GM19372 (cell line): ENCODE measurements around the gene GCNT2.
"Not testable (repeated sequence)": the region's sequence is repeated elsewhere in the genome, so short reads cannot be mapped to it uniquely, and the experiment has no call there.

Experiments used
- ATAC-seq: cut with Tn5 transposase; IDR thresholded peaks from one replicate; pipeline ENCODE4 v1.9.1; 2021; ENCODE audit warnings: mild to moderate bottlenecking, low read depth, moderate library complexity; ENCODE audit not compliant: unreplicated experiment

Gene GCNT2

DNA sequence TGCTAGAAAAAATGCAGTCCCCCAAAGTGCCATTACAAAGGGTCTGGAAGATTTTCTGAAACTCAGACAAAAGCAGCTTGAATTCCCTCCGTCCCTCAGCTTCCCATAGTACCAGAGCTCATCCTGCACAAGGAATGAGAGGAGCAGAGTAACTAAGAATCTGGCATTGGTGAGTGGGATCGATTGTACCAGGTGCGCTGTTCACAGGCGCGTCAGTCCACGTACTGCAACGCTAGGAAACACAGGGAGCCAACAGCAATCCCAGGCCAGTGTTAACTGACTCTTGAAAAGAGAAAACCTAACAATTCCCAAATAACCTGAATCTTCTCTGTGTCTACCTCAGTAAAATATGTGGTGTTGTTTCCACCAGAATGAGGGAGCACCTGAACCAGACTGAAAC lies 77.9 kb downstream of the GCNT2 start:
- no peak for ATAC-seq

DNA sequence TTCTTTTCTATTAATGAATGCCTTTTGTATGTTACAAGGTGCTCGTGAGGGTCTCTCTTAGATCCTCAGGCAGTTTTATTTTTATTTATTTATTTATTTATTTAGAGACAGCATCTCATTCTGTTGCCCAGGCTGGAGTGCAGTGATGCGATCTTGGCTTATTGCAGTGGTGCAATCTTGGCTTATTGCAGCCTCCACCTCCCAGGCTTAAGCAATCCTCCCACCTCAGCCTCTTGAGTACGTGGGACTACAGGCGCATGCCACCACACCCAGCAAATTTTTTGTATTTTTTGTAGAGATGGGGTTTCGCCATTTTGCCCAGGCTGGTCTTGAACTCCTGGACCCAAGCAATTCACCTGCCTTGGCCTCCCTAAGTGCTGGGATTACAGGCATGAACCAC lies 79.5 kb downstream of the GCNT2 start:
- not testable (repeated sequence) for ATAC-seq

DNA sequence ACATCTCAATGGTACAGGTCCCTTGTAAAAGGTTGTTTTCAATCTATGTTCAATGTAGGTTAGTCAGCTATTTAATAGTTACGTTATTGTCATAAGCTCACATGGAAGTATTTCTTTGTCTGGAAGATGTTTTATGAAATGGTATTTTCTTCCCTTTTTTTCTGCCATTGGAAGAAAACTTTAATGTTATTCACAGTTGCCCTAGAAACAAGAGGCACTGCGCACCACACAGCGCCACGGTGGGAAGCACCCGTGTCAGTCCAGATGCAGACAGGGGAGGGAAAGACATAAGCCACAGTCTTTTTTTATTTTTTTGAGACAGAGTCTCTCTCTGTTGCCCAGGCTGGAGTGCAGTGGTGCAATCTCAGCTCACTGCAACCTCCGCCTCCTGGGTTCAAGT lies 82.1 kb downstream of the GCNT2 start:
- no peak for ATAC-seq

DNA sequence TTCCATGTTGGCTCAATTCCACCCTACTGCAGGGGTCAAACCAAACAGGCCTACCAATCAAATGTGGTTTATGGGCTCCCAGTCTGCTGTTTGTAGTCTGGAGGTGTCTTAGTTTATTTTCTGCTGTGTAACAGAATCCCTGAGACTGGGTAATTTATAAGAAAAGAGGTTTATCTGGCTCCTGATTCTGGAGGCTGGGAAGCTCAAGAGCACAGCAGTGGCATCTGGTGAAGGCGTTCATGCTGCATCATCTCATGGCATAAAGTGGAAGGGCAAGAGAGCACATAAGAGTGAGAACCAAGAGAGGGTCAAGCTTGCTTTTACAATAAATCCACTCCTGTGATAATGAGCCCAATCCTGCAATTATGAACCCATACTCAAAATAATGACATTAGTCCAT lies 87.9 kb downstream of the GCNT2 start:
- no peak for ATAC-seq

DNA sequence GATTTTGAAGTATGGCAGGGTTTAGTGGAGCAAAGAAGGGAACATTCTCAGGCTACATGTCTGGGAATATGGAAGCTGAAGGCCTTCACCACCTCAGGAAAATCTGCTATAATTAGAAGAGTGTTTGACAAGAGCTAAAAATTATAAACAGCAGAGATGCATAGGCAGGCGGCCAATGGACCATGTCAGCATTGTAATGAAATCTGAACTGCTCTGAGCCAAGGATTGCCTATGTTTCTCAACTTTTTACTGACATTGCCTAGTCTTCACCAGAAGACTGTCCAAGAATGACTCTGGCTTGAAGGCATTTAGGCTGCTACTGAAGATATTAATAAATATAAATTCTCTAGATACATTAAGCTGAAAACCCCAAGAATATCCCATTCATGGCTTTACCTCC lies 89.1 kb downstream of the GCNT2 start:
- ATAC-seq = no peak

DNA sequence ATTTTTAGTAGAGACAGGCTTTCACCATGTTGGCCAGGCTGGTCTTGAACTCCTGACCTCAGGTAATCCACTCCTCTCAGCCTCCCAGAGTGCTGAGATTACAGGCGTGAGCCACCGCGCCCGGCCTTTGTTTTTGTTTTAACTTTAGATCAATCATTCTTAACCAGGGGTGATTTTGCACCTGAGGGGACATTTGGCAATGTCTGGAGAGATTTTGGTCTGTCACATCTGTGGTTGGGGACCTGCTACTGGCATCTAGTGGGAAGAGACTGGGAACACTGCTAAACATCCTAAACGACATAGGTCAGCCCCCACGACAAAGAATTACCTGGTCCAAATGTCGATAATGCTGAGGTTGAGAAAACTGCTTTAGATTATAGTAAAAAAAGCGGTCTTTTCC lies 91.0 kb downstream of the GCNT2 start:
- no peak for ATAC-seq

DNA sequence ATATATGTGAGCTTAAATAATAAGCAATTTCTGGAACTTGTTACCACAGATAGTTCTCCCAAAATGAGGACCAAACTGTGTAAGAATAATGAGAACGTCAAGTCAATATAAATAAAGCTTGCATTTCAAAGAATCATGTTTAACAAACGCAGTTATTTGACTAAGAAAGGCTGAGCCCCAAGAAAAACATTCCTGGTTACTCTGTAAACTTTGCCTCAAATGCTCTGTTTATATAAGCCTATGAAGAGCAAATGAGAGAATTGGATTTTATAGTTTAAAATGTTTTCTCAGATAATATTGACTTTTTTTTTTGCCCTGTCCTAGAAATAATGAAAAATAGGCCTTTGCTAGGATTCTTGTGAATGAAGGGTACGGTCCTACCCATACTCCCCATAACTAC lies 91.9 kb downstream of the GCNT2 start:
- ATAC-seq = no peak

DNA sequence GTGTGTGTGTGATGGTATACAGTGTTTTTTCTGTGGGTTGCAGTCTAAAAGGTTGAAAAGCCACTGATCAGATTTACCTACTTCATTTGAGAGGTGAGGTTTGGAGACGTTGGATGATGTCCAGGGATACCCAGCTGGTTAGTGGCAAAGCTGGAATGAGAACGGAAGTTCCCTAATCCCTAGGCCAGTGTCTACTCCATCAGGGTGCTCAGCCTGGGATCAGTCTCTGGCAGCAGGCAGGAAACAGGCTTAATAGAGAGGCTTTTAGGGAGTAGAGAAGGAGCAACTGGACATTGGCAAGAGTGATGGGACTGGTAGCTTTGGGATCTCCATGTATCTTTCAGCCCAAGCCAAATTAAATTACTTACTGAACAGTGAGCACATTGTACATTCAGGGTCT lies 92.6 kb downstream of the GCNT2 start:
- no peak for ATAC-seq

DNA sequence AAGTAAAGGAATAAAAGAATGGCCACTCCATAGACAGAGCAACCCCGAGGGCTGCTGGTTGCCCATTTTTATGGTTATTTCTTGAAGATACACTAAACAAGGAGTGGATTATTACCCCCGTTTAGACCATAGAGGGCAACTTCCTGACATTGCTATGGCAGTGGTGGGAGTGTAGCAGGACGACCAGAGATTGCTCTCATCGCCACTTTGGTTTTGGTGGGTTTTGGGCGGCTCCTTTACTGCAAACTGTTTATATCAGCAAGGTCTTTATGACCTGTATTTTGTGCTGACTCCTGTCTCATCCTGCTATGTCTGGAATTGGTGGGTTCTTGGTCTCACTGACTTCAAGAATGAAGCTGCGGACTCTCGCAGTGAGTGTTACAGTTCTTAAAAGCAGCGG lies 94.5 kb downstream of the GCNT2 start:
- ATAC-seq = no peak

DNA sequence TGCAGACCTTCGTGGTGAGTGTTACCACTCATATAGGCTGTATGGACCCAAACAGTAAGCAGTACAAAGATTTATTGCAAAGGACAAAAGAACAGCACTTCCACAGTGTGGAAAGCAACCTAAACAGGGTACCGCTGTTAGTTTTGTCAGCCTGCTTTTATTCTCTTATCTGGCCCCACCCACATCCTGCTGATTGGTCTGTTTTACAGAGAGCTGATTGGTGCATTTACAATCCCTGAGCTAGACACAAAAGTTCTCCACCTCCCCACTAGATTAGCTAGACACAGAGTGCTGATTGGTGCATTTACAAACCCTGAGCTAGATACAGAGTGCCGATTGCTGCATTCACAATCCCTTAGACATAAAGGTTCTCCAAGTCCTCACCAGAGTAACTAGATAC lies 95.1 kb downstream of the GCNT2 start:
- not testable (repeated sequence) for ATAC-seq

DNA sequence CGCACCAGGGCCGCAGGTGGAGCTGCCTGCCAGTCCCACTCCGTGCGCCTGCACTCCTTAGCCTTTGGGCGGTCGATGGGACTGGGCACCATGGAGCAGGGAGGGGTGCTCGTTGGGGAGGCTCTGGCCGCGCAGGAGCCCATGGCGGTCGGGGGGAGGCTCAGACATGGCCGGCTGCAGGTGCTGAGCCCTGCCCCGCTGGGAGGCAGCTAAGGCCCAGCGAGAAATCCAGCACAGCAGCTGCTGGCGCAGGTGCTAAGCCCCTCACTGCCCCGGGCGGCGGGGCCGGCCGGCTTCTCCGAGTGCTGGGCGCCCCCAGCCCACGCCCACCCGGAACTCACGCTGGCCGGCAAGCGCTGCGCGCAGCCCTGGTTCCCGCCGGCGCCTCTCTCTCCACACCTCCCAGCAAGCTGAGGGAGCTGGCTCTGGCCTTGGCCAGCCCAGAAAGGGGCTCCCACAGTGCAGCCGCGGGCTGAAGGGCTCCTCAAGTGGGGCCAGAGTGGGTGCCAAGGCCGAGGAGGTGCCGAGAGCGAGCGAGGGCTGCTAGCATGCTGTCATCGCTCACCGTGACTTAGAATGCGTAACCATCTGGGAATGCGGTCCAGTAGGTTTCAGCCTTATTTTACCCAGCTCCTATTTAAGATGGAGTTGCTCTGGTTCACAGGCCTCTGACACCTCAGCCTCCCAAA lies 96.0 kb downstream of the GCNT2 start:
- ATAC-seq = no peak

DNA sequence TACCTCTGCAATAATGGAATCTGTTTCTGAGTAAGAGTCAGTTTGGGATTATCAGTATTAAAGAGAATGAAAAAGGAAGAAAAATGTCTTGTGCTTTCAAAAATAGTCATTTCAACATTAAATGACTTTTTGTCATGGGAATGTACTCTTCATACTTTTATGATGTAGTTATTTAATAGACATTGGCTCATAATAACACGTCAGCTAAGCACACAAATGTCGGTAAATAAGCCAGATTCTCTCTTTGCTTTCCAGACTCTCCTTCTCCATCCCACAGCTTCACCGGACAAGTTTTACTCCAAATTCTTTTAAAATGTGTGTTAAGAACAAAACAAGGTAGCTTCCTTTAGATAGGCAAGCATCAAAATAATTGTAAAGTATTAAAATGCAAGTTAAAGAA lies 97.3 kb downstream of the GCNT2 start:
- ATAC-seq = no peak

DNA sequence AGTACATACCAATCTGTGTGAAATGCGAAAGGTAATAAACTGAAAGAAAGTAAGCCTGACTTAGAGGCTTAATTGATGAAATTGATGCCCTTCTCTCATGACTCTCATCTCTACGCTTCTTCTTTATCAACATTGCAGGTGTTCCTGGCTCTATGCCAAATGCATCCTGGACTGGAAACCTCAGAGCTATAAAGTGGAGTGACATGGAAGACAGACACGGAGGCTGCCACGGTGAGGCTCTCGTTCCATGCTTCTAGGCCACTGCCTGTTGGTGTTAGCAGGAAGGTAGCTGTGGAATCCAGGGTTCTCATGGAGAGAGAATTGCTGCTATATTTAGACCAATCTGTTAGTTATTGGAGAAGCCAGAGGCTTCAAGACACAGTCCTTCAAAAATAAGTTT lies 100.1 kb downstream of the GCNT2 start:
- no peak for ATAC-seq

DNA sequence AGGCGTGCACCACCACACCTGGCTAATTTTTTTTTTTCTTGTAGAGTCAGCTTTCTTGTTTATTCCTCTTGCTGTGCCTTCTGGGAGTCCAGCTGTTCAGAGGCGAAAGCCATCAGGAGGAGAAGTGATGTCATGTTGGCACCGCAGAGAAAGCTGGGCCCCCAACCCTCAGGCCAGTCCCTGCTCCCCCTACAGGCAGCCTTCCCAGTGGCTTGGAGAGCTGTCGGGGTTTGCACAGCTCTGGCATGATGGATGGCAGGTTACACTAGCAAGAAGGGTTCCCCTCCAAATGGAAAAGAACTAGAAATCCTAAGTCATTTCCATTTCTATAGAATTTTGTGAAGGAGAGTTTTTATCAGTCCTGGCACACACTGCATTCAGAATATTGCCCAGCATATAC lies 100.7 kb downstream of the GCNT2 start:
- ATAC-seq = no peak

DNA sequence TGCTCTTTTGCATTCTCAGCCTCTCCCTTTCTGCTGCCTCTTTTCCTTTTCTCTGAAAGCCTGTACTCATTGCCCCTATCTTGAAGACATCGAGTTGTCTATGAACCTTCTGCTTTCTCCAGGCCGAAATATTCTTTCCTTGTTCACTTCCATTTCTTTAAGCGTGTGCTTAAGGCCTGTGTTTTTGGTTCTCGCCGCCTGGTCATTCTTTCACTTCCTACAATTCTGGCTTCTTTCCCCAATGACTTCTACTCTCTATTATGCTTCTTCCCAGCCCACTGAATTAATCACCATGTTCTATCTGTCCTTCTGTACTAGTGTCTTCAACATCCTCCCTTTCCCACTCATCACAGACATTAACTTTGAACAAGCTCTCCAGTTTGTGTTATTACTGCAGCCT lies 103.7 kb downstream of the GCNT2 start:
- no peak for ATAC-seq

DNA sequence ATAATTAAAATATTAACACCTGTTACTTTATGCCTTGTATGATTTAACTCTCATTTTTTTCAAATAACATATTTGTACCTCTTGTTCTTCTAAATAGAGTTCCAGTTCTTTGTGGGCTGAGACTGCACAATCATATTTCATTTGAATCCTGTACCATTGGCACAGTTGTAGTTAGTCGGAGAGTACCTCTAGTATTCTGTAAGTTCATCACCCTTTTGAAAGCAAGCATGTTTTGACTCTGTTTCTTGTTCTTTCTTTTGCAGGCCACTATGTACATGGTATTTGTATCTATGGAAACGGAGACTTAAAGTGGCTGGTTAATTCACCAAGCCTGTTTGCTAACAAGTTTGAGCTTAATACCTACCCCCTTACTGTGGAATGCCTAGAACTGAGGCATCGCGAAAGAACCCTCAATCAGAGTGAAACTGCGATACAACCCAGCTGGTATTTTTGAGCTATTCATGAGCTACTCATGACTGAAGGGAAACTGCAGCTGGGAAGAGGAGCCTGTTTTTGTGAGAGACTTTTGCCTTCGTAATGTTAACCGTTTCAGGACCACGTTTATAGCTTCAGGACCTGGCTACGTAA lies 105.1 kb downstream of the GCNT2 start:
- ATAC-seq = no peak

DNA sequence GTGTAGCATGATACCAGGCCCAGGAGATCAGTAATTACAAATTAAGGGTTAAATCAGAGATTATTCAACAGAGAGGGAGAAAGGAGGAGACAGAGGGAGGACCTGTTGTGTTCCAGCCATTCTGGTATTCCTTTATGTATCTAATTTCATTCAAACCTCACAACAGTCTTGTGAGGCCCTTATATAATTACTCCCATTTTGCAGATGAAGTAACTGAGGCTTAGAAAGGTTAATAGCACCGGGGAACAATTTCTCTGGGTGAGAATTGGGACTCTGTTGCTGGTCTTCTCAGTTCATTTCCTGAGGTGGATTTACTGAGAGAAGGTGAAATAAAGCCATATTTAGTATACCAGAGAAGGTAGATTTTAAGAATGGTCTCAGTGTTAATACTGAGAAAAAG lies 106.6 kb downstream of the GCNT2 start:
- no peak for ATAC-seq

DNA sequence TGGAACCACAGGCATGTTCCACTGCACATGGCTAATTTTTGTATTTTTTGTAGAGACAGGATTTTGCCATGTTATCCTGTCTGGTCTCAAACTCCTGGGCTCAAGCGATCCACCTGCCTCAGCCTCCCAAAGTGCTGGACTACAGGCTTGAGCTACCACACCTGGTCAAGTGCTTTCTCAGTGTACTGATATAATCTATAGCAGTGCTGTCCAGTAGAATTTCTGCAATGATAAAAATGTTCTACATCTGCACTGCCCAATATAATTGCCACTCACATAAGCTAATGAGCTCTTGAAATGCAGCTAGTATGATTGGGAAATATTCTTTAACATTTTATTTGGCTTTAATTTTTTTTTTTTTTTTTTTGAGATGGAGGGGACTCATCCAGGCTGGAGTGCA lies 109.0 kb downstream of the GCNT2 start:
- ATAC-seq = no peak

DNA sequence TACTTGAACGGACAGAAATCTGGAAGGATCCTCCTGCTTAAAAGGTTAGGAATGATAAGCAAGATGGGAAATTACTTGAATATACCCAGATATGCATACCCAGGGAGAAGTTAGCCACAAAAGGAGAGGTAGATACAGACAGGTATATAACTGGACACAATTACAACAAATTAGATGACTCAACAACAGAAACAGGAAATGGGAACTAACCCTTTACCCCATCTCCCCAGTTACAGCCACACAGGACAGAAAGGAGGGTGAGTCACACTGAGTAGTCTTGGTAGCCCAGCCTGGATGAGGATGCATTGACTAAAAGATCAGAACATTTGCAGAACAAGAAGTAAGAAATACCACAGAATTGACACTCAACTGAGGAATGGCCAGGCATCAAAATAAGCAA lies 112.1 kb downstream of the GCNT2 start:
- ATAC-seq = no peak

DNA sequence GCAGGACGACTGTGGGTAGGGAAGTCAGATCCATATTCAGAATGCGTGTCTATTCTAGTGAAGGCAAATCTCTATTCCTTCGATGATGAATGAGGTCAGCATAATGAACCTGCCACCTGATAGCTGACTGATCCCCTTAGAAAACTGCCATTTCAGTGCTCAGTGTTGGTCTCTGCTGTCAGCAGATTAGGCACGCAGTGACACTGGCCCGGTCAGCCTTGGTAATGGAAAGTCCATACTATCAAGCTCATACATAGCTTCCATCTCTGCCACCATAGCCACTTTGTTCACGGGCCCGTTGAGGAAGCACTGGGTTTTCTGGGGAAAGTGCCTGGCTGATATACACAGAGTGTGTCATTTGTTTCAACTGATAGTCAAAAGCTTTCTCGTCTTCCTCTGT lies 119.3 kb downstream of the GCNT2 start:
- no peak for ATAC-seq

DNA sequence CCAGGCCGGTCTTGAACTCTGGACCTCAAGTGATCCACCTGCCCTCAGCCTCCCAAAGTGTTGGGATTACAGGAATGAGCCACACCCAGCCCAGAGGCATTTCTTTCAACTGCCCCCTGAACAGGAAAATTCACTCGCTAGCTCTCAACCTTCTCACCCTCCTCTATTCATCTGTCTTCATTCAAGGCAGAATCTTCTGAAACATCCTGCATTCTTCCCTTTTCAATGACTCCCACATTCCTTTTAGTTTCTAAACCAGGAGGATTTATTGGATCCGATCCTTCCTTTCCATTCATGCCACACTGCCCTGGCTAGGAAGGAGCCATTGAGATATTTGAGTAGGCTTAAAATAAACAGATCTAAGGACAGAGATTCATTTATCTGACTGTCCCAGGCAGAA lies 120.4 kb downstream of the GCNT2 start:
- ATAC-seq = no peak

DNA sequence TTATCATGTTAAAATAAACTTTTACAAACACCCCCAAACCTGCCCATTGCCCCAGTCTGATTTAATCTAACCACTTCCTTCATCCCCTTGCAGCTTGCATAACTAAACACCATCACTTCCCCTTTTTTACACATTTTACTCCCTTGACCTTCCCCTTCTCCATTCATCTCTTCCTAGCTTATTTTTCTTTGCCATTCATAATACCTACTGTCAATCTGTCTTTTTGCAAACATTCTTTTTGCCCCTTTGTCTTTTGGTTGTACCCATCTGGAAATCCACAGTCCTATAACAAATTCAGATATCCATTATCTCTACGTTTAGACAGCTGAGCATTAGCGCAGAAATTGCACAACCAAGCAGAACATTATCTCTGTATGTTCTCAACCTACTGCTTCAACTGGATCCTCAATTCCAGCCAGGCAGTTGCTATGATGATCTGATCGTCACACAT lies 122.1 kb downstream of the GCNT2 start:
- ATAC-seq = no peak

DNA sequence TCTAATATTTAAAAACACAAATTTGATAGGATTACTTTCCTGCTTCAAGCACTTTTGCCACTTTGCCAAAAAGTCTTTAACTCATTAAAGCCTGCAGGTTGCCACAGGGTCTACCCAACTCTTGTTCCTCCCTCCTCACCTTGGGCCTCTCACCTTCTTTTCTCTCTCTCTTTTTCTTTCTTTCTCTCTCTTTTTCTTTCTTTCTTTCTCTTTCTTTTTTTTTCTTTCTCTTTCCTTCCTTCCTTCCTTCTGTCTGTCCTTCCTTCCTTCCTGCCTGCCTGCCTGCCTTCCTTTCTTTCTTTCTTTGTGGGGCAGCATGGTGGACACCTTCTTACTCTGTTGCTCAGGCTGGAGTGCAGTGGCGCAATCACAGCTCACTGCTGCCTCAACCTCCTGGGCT lies 123.1 kb downstream of the GCNT2 start:
- no peak for ATAC-seq
